OCI-LY7 (cell line): ENCODE measurements around the gene ZNF44. TPM values are rescaled to one million over a fixed set of nuclear protein-coding genes. Genes with fewer than 3 reads are reported as not detected.

Experiments
- BruUV-seq: library from RNA; stranded (reverse); fragments of 400-500 nt; replicated peaks from 2 replicates; lab custom pipeline; 2021; lab: Mats Ljungman, UMichigan
- CTCF ChIA-PET: fragments of 300-600 bp; sonication (Branson Sonifier 250); formaldehyde crosslinking; loops from one replicate; lab custom pipeline; 2022; ENCODE audit warnings: antibody characterized with exemption; ENCODE audit not compliant: unreplicated experiment; lab: Charles Lee
- POLR2A ChIA-PET: fragments of 300-600 bp; sonication (Branson Sonifier 250); formaldehyde crosslinking; loops from one replicate; lab custom pipeline; 2022; ENCODE audit warnings: antibody characterized with exemption; lab: Charles Lee
- DNase-seq: peaks from one replicate; pipeline ENCODE4 v3.0.0-alpha.2; 2015; ENCODE audit warnings: low spot score
- H2AFZ ChIP-seq: fragments of 200-600 bp; sonication (generic), shearing (Covaris generic); 2 replicates; pipeline ENCODE4 v1.6.1; 2014; ENCODE audit warnings: mild to moderate bottlenecking, antibody characterized with exemption, low read length, moderate library complexity
- H3K27ac ChIP-seq: fragments of 200-600 bp; sonication (generic); 2 replicates; pipeline ENCODE4 v1.5.1; 2014; ENCODE audit warnings: mixed run types, low read depth, mild to moderate bottlenecking, moderate library complexity, low read length, inconsistent platforms; ENCODE audit not compliant: poor library complexity, severe bottlenecking
- H3K36me3 ChIP-seq: fragments of 200-600 bp; sonication (generic); 2 replicates; pipeline ENCODE4 v1.6.1; 2014; ENCODE audit warnings: mild to moderate bottlenecking, antibody characterized with exemption, low read length, moderate library complexity, mixed read lengths; ENCODE audit not compliant: insufficient read depth
- H3K4me1 ChIP-seq: fragments of 200-600 bp; sonication (generic); 2 replicates; pipeline ENCODE4 v1.5.1; 2014; ENCODE audit warnings: mild to moderate bottlenecking, low read length; ENCODE audit not compliant: insufficient read depth, poor library complexity, severe bottlenecking
- H3K4me2 ChIP-seq: fragments of 200-600 bp; sonication (generic); 2 replicates; pipeline ENCODE4 v1.6.1; 2014; ENCODE audit warnings: mild to moderate bottlenecking, low read length
- H3K4me3 ChIP-seq: fragments of 200-600 bp; sonication (generic); 2 replicates; pipeline ENCODE4 v1.5.1; 2014; ENCODE audit warnings: mild to moderate bottlenecking, low read depth, low read length; ENCODE audit not compliant: poor library complexity, severe bottlenecking
- H3K79me2 ChIP-seq: fragments of 200-600 bp; sonication (generic); 2 replicates; pipeline ENCODE4 v1.6.1; 2016; ENCODE audit warnings: low read depth, mild to moderate bottlenecking, low read length, moderate library complexity, mixed read lengths; ENCODE audit not compliant: insufficient read depth
- H3K9me2 ChIP-seq: fragments of 200-600 bp; sonication (generic); 2 replicates; pipeline ENCODE4 v1.6.1; 2016; ENCODE audit warnings: mild to moderate bottlenecking, low read length, mixed read lengths; ENCODE audit not compliant: insufficient read depth
- H3K9me3 ChIP-seq: fragments of 200-600 bp; sonication (generic); 2 replicates; pipeline ENCODE4 v1.6.1; 2014; ENCODE audit warnings: mild to moderate bottlenecking, mixed run types, low read length, mixed read lengths
- H4K20me1 ChIP-seq: fragments of 200-600 bp; sonication (generic); 2 replicates; pipeline ENCODE4 v1.6.1; 2014; ENCODE audit warnings: mild to moderate bottlenecking, antibody characterized with exemption, low read length, moderate library complexity, mixed read lengths; ENCODE audit not compliant: insufficient read depth
- EZH2phosphoT487 ChIP-seq: fragments of 200-600 bp; sonication (generic); IDR thresholded peaks from 2 replicates; pipeline ENCODE4 v1.6.1; 2018; ENCODE audit warnings: low read depth, borderline replicate concordance, mild to moderate bottlenecking, mixed run types, antibody characterized with exemption, low read length, moderate library complexity, mixed read lengths
- intact Hi-C: fragments of 100-400 bp; cut with micrococcal nuclease; formaldehyde crosslinking; loops from one replicate; pipeline ENCODE4 v1.10.0; 2022; ENCODE audit not compliant: unreplicated experiment
- total RNA-seq, 2 experiments: library from RNA; depleted of rRNA in 1 of 2; stranded (reverse); fragments of >200 nt in 1 of 2; shearing (Covaris generic) in 1 of 2; gene quantifications; 2 replicates each; pipeline ENCODE4 v1.2.3, GENCODE V29; 2014 to 2022
- TF ChIP-seq, protein P1 (sequence below): fragments of 200-600 bp; sonication (generic); conservative IDR thresholded peaks from 2 replicates; pipeline ENCODE4 v1.5.1; 2014; ENCODE audit warnings: mild to moderate bottlenecking, antibody characterized with exemption, low read length, moderate library complexity, mixed read lengths

ZNF44 gene
- total RNA-seq, 2 experiments from 2014 or later: 4.1 to 10.6 TPM

DNA sequence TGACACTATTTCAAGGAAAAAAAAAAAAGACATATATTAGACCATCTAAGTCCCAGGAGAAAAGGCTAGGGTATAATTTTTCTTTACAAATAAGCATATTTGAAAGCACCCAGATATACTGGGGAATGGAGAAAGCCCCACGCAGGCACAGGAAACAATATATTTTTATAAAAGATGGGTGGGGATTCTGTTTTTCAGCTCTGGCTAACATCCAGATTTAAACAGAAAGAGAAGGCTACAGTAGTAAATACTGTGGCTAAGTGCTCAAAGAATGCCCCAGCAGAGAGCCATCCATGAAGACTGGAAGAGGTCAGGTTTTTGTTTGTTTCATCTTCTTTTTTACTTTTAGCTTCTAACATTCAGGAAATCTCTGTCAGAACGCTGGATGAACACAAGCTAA, 16.0 kb downstream of the ZNF44 start:
- H3K79me2 ChIP-seq: 0 out of 2 replicates have a peak, but pooled peaks cover 6% of the 10 kb centered on the region
- no peaks in the 10 kb centered on the region for H3K9me2 ChIP-seq
- no peak for DNase-seq
- no peak overlapping the region for H3K4me2 ChIP-seq
- no peak overlapping the region for H2AFZ ChIP-seq
- TF ChIP-seq, protein P1, sequence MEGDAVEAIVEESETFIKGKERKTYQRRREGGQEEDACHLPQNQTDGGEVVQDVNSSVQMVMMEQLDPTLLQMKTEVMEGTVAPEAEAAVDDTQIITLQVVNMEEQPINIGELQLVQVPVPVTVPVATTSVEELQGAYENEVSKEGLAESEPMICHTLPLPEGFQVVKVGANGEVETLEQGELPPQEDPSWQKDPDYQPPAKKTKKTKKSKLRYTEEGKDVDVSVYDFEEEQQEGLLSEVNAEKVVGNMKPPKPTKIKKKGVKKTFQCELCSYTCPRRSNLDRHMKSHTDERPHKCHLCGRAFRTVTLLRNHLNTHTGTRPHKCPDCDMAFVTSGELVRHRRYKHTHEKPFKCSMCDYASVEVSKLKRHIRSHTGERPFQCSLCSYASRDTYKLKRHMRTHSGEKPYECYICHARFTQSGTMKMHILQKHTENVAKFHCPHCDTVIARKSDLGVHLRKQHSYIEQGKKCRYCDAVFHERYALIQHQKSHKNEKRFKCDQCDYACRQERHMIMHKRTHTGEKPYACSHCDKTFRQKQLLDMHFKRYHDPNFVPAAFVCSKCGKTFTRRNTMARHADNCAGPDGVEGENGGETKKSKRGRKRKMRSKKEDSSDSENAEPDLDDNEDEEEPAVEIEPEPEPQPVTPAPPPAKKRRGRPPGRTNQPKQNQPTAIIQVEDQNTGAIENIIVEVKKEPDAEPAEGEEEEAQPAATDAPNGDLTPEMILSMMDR: no peak
- no peak for TF ChIP-seq EZH2phosphoT487
- ChIA-PET POLR2A (interaction anchor here (0.6 kb wide), 1 partner anchor 212 kb away, joined by 10 read pairs; no protein-coding TSS in a partner anchor), CTCF (no interaction called here)
- BruUV-seq: no TSS peak
- H3K4me3 ChIP-seq: no peak overlapping the region
- H3K4me1 ChIP-seq: no peaks in the 10 kb centered on the region
- no peaks in the 10 kb centered on the region for H4K20me1 ChIP-seq
- H3K9me3 ChIP-seq: peaks cover 41% of the 10 kb centered on the region; the same call in 1 of the 2 replicates
- peaks cover 40% of the 10 kb centered on the region for H3K36me3 ChIP-seq
- no peak overlapping the region for H3K27ac ChIP-seq
- intact Hi-C loops: no loop called here

DNA sequence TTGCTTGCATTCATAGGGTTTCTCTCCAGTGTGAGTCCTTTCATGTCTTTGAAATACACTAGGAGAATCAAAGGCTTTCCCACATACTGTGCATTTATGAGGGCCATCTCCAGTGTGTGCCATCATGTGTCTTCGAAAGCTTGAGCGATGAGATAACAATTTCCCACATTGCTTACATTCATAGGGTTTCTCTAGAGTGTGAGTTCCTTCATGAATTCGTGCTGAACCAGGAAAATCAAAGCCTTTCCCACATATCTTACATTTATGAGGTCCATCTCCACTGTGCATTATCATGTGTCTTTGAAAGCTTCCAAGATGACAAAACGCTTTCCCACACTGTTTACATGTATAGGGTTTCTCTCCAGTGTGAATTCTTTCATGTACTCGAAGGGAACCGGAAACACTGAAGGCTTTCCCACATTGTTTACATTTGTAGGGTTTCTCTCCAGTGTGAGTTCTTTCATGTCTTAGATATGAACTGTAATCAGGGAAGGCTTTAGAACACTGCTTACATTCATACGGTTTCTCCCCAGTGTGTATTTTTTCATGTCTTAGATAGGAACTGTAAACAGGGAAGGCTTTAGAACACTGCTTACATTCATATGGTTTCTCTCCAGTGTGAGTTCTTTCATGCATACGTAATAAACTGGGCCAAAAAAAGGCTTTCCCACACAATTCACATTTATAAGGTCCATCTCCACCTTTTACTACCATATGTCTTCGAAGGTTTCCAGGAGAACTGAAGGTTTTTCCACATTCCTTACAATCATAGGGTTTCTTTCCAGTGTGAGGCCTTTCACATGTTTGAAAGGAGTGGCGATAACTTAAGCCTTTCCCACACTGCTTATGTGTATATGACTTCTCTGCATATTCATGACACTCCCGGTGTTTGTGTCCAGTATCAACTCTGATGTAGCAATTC, 21.4 kb downstream of the ZNF44 start:
- no peaks in the 10 kb centered on the region for H3K4me1 ChIP-seq
- no peaks in the 10 kb centered on the region for H3K9me2 ChIP-seq
- ChIA-PET CTCF (no interaction called here), POLR2A (interaction anchor here (0.6 to 0.7 kb wide), 3 partner anchors 59 to 225 kb away, joined by 3 read pairs; no protein-coding TSS in a partner anchor)
- H3K79me2 ChIP-seq: no peaks in the 10 kb centered on the region
- no peak overlapping the region for H3K4me2 ChIP-seq
- H3K9me3 ChIP-seq: peaks cover 39% of the 10 kb centered on the region
- no peaks in the 10 kb centered on the region for H4K20me1 ChIP-seq
- peaks cover 62% of the 10 kb centered on the region for H3K36me3 ChIP-seq
- H3K4me3 ChIP-seq: no peak overlapping the region
- BruUV-seq: TSS peak; percentile 40
- intact Hi-C loops: no loop called here
- no peak for TF ChIP-seq EZH2phosphoT487
- TF ChIP-seq, protein P1: no peak
- H2AFZ ChIP-seq: no peak overlapping the region
- no peak overlapping the region for H3K27ac ChIP-seq
- no peak for DNase-seq

DNA sequence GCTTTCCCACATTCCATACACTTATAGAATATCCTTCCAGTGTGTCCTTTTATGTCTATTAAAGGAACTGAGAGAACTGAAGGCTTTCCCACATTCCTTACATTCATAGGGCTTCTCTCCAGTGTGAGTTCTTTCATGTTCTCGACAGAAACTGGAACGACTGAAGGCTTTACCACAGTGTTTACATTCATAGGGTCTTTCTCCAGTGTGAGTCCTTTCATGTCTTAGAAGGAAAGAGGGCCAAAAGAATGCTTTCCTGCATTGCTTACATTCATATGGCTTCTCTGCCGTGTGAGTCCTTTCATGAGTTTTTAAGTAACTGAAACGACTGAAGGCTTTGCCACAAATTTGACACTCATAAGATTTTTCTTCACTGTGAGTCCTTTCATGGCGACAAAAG, 22.3 kb downstream of the ZNF44 start:
- Histone ChIP-seq H3K36me3 (peaks cover 57% of the 10 kb centered on the region), H2AFZ (no peak overlapping the region), H3K4me2 (no peak overlapping the region), H4K20me1 (no peaks in the 10 kb centered on the region), H3K9me2 (no peaks in the 10 kb centered on the region), H3K79me2 (no peaks in the 10 kb centered on the region), H3K27ac (no peak overlapping the region), H3K4me1 (no peaks in the 10 kb centered on the region), H3K9me3 (peaks cover 35% of the 10 kb centered on the region), H3K4me3 (no peak overlapping the region)
- intact Hi-C loops: no loop called here
- no peak for DNase-seq
- TF ChIP-seq, protein P1: no peak
- TF ChIP-seq EZH2phosphoT487: no peak
- BruUV-seq: no TSS peak
- ChIA-PET CTCF (no interaction called here), POLR2A (interaction anchor here (0.7 kb wide), 1 partner anchor 60 kb away, joined by 3 read pairs; no protein-coding TSS in a partner anchor)
